ENCODE measurements around the gene LMF2.
"Not testable (repeated sequence)": the region's sequence is repeated elsewhere in the genome, so short reads cannot be mapped to it uniquely, and the experiment has no call there.

Gene LMF2

DNA sequence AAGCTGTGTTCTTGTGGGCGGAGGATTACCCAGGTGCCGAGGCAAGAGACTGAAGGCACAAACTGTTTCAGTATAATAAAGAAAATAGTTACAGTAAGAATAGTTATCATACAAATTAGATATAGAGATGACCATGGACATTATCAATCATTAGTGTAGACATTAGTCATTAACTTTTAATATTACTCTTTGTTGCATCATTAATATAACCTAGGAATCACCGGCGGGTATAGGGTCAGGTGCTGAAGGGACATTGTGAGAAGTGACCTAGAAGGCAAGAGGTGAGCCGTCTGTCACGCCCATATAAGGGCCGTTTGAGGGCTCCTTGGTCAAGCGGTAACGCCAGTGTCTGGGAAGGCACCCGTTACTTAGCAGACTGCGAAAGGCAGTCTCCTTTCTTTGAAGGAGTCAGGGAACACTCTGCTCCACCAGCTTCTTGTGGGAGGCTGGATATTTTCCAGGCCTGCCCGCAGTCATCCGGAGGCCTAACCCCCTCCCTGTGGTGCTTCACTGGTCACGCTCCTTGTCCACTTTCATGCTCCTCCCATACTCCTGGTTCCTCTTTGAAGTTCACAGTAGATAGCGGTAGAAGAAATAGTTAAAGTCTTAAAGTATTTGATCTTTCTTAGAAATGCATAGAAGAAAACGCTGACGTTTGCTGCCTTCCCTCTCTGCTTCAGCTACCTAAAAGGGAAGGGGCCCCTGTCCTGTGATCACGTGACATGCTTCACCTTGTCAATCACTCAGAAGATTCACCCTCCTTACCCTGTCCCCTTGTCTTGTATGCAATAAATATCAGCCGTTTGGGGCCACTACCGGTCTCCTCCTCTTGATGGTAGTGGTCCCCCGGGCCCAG is 26.6 kb upstream of the LMF2 start:
- not testable (repeated sequence) for DNase-seq (ENCODE audit: low read depth)

DNA sequence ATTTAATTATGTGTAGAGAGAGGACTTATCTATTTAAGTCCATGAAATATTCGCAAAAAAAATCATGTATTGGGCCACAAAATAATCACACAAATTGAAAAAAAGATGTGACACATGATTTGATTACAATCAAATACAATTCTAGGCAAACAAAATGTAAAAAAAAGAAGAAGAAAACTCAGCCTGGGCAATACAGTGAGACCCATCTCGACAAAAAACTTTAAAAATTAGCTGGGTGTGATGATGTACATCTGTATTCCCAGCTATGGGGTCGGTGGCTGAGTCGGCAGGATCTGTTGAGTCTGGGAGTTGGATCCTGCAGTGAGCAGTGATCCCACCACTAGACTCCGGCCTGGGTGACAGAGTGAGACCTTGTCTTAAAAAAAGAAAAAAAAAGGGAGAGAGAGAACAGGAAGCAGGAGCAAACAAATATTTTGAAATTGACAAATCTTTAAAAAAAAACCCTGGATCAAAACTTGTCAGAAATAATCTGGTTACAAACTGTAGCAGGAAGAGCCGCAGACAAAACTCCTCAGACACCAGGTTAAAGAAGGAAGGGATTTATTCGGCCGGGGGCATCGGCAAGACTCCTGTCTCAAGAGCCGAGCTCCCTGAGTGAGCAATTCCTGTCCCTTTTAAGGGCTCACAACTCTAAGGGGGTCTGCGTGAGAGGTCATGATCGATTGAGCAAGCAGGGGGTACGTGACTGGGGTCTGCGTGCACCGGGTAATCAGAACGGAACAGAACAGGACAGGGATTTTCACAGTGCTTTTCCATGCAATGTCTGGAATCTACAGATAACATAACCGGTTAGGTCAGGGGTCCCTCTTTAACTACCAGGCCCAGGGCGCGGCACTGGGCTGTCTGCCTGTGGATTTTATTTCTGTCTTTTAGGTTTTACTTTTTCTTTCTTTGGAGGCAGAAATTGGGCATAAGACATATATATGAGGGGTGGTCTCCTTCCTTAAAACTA is 25.6 kb upstream of the LMF2 start:
- no peak for DNase-seq (ENCODE audit: low read depth)

DNA sequence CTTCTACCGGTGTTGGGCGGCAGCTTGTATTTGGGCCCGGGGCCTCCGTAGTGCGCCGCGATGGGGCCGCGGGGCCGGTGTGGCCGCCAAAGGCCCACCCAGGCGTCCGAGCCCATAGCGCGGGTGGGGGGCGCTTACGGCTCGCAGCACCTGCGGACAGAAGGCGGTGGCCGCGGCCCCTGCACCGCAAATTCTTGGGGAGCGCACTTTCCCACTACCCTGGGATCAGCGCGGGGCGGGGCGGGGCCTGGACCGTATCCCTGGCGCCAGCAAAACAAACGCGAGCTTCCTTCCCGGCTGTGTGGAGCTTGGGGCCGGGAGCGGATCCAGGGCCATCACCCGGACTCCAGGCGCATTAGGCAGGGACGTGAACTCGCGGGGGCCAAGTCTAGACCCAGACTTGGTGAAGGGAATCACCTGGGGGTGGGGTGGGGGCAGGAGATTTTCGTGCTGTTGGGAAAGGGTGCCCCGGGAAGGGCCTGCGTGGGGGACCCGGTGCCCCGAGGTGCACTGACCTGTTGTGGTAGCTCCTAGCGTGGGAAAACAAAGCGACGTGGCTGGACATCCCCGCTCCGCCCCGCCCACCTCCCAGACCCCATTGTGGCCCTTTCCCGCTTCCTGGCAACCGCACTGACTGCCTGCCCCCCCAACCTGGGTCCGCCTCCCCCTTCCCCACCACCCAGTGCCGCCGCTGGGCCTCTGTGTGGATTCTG is 24.6 kb upstream of the LMF2 start:
- DNase-seq (ENCODE audit: low read depth), result no peak

DNA sequence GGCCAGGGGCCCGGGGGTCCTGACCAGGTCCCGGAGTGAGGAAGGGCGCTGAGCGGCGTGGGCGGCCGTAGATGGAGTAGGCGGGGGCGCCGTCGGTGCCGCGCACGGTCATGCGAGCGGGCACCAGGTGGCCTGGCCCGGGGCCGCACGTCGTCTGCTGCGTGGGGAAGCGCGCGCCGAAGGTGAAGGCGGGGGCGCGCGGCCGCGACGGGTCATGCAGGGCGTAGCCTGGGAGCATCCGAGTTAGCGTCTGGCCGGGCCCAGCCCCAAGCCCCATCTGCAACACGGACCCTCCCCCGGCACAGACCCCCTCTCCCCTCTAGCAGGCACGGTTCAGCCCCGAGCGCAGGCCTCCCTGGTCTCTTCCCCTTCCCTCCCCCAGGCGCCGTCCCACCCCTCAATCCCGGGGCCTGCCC is 24.1 kb upstream of the LMF2 start:
- DNase-seq (ENCODE audit: low read depth), result peak; percentile 43

DNA sequence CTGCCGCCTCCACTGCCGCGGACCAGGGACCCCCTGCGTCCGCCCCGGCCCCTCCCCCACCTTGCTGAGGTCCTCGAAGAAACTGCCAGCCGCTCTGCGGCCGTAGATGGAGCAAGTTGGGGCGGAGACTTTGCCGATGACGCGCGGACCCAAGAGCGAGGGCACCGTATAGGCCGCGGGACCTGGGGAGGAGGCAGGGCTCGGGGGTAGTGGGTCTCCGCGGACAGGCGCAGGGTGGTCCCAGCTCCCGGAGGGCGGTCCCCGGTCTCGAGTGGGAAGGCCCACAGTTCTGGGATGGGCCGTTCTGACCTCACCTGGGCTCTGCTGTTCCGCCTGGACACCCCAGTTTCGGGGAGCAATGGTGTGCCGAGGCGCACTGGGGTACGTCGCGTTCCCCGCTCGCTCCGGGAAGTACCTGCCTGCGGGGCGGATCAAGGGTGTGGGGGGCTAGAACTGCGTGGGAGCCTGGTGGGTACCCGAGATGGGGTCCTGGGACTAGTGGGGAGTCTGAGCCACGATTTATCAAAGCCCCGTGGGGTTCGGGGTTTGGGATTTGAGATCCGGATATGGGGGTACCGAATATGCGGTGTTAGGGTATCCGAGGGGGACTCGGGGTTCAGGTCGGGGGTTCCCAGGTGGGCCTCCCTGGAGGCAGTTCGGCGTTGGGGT is 23.5 kb upstream of the LMF2 start:
- DNase-seq (ENCODE audit: low read depth), result peak; percentile 56

DNA sequence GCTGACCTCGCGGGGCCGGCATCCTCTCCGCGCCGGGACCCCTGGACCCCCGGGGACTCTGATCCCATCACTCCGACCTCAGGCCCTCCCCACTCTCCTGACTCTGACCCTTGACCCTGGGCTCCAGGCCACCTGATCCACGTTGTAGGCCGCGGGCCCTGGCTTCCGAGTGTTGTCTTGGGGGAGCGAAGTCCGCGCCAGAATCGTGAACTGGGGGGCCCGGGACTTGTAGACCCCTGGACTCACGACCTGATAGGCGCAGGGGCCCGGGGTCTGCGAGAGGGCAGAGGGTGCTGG is 23.0 kb upstream of the LMF2 start:
- DNase-seq (ENCODE audit: low read depth), result no peak

DNA sequence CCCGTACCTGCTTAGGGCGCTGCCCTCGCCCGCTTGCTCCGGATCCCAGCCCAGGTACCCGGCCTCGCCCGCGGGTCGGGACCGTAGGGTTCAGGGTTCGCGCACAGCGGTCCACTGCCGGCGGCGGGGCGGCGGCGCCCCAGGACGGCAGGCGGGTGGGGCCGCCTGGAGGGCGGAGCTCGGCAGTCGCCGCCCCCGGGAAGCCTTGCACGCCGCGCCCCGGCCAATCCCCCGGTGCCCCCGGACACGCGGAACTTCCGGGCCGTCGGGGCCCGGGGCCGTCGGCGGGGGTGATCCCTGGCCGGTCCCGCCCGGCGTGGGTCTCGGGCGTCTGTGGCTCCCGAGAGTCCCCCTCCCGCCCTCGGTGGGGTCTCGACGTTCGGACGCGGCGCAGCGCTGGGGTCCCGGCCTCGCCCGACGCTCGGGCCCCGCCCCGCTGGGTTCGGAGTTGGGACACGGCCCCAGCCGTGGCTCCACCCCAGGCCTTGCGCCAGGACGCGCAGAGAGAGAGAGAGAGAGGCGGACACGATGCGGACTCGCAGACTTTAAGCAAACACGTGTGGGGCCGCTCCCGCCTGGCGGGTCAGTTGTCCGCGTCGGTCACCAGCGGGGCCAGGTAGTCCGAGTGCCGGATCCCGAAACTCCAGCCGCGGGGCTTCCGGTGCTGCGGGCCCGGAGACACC is 22.5 kb upstream of the LMF2 start, which contains the start of gene TYMP:
TYMP (minus strand) TSS at position 116 of the 683 bp plus-strand sequence. CDS start 303 bp downstream, outside the sequence.
- peak; percentile 49 for DNase-seq (ENCODE audit: low read depth)

DNA sequence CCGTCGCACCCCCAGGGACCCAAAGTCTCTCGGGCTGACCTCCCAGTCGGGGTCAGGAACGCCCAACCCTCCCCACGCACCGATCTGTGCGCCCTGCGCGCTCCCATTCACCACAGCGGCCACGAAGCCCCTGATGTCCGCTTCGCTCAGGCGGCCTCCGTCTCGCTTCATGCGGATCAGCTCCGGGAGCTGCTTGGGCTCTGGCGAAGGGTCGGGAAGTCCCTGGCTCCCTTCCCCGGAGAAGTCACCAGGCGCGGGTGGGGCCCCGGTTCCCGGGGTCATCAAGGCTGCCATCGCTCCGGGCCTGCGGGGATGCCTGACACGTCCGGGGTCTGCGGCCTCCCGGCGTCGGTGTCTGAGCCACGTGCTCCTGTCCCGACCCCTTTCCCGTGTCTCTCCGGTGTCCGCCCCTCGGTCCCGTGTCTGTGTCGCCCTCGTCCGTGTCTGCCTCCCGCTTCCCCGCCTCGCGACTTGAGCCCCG is 22.0 kb upstream of the LMF2 start:
- no peak for DNase-seq (ENCODE audit: low read depth)

DNA sequence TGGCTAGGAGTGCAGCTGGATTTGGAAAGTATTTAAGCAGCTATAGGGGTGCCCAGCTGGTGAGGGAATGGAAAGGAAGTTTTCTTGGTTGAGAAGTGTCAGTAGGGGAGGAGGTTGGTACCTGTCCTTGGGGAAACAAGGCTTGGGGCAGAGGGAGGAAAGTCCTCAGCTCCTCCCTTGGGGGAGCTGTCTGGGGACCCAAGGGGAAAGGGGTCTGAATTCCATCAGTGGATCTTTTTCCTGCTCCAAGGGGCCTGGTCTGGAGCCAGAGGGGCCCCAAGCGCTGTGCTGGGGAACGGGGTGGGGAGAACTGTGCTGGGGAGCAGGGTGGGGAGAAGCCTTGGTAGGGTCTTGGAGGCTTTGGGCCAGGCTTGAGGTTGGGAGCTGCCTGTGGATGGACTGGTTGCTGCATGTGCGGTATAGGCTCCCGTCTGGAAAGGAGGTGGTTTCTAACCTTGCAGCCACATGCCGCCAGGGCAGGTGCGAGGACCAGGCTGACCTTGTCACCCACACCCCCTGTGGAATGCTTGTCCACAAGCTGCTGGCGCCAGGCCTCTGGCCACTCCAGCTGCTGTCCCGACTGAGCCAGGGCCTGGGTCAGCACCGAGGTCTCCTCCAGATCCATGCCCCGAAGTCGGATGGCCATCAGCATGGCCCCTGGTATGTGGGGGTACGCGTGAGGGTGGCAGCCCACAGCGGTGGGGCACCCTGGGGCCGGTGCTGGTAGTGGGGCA is 21.3 kb upstream of the LMF2 start:
- DNase-seq (ENCODE audit: low read depth), result no peak

DNA sequence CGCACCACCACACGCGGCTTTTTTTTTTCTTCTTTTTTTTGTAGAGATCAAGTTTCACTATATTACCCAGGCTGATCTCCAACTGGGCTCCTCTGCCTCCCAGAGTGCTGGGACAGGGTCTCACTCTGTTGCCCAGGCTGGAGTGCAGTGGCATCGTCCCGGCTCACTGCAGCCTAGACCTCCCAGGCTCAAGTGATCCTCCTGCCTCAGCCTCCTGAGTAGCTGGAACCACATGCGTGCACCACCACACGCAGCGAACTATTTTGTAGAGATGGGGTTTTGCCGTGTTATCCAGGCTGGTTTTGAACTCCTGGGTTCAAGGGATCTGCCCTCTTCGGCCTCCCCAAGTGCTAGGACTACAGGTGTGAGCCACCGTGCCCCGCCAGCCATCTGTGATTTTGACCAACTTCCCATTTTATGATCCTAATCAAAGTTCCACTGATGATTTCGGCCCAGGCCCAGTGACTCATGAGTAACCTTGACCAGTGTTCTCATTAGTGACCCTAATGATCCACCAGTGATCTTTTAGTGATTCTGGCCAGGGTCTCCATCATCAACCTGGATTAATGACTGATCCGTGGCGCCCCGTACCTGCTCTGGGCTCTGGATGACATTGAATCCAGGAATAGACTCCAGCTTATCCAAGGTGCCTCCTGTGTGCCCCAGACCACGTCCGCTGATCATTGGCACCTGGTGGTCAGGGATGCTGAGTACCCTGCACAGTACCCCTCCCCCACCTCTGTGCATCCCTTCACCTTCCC is 20.6 kb upstream of the LMF2 start:
- DNase-seq (ENCODE audit: low read depth), result no peak

DNA sequence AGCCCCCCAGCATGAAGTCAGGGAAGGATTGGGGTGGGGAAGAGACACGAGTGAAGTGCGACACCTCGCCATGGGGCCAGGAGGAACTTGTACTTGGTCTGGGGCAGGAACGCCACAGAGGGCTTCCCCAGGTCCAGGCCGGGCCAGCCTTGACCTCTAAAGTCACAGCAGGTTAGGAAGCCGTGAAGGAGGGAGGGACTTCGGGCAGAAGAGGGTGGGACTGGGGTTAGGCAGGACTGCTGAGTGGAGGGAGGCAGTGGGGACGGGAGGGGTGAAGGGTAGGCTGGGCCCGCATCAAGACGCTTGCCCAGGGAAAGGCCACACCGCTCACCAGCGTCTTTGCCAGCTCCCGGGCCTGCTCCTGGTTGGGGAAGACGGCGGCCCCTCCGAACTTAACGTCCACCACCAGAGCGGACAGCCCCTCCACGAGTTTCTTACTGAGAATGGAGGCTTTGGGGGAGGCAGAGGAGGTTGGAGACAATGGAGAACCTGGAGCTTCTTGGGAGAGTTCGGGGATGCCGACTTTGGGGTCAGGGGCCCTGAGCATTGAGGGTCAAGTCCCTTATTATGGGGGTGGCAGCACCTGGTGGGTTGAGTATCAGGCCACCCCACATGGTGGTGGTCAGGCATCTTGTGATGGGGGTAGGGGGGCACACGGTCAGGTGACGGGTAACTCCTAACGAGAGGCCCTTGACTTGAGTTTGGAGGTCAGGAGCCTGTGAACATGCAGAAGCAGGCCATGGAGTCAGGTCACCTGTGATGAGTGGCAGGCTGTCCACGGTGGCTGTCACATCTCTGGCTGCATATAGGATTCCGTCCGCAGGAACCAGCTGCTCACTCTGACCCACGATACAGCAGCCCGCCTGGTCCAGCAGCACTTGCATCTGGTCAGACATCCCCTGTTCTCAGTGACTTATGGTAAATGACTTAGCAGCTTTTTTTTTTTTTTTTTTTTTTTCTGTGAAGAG is 19.6 kb upstream of the LMF2 start:
- no peak for DNase-seq (ENCODE audit: low read depth)

DNA sequence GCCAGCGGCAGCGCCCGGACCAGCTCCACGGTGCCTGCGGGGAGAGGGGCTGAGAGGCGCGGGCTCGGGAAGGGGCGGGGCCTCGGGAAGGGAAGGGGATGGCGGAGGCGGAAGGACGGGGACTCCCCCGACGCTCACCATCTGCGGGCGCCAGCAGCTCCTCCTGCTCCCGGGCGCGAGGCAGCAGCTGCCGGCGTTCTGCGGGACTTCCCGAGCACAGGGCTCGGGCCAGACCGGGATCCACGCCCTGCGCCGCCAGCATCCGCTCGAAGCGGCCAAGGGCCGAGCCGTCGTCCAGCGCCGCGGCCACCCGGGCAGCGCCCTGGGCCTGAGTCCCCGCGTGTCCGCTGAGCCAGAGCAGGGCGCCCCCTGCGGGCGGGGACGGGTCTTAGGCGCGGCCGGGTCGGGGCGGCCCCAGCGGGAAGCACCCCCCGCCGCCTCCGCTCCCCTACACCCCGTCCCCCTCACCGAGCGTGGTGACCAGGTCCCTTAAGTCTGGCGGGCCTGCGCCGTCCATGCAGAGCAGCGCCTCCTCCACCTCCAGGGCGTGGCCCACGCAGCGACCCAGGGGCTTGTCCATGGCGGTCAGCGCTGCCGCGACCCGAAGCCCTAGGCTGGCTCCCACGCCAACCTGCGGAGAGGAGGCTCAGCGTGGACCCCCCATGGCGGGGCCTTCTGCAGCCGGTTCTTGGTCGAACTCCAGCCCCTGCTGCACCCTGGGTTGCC is 18.8 kb upstream of the LMF2 start:
- DNase-seq (ENCODE audit: low read depth), result peak; percentile 63

DNA sequence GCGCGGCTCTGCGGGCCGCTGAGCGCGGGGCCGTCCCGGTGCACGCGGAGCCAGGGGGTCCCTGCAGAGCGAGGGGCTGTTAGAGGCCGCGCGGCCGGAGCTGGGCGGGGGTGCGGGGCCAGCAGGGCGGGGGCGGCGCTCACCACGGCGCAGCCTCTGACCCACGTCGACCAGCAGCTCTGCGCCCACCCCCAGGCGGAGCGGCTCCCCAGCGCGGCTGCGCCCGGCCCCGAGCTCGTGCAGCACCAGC is 18.3 kb upstream of the LMF2 start:
- DNase-seq (ENCODE audit: low read depth), result no peak

DNA sequence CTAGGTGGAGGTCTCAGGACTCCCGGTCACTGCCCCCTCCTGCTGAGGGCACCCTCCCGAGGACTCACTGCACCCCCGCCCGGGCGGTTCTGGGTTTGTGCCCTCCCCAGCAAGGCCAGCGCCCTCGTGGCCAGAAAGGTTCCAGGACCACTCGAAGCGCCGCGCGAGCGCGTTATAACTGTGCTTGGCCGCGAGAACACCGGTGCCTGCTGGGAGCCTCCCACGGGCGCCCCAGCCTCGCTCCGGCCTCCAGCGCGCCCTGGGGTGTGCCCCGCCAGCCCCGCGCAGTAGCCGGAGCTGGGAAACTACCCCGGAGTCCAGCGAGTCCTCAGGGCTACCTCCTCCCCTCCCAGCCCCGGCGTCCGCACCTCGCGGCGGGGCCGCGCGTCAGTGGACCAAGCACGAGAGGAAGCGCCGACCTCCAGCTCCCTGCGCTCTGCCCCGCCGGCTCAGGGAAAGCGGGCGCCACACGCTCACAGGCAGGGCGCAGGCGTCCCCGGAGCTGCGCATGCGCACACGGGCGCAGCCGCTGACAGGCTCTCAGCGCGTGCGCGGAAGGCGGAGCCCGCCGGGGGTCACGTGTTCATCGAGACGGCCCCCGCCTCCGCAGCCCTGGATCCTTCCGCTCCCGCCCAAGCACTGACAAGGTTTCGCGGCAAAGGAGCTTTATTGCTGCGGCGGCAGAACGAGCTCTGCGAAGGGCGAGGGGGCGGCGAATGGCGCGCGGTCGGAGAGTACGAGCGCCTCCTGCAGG is 17.8 kb upstream of the LMF2 start, which contains the start of gene SCO2:
SCO2 (minus strand) TSS at position 495 of the 754 bp plus-strand sequence. CDS start 1,187 bp downstream, outside the sequence.
- DNase-seq (ENCODE audit: low read depth), result peak; percentile 98

DNA sequence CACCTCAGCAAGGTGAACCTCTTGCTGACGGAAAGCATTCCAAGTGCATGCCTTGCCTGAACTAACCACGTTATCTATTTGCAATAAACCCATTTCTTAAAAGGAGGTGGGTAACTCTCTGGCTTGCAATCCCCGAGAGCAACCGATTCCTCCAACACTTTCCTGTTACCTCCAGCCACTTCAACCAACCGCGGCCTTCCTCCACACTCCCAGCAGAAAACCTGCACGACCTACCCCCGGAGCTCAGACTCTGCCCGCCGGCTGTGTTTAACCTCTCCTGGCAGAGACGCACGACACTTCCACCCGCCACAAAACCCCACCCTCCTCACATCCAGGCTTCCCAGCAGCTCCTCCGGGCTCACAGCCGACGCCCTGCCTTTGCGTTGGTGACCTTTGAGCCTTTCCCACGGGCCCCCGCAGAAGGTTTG is 17.2 kb upstream of the LMF2 start:
- DNase-seq (ENCODE audit: low read depth), result no peak

DNA sequence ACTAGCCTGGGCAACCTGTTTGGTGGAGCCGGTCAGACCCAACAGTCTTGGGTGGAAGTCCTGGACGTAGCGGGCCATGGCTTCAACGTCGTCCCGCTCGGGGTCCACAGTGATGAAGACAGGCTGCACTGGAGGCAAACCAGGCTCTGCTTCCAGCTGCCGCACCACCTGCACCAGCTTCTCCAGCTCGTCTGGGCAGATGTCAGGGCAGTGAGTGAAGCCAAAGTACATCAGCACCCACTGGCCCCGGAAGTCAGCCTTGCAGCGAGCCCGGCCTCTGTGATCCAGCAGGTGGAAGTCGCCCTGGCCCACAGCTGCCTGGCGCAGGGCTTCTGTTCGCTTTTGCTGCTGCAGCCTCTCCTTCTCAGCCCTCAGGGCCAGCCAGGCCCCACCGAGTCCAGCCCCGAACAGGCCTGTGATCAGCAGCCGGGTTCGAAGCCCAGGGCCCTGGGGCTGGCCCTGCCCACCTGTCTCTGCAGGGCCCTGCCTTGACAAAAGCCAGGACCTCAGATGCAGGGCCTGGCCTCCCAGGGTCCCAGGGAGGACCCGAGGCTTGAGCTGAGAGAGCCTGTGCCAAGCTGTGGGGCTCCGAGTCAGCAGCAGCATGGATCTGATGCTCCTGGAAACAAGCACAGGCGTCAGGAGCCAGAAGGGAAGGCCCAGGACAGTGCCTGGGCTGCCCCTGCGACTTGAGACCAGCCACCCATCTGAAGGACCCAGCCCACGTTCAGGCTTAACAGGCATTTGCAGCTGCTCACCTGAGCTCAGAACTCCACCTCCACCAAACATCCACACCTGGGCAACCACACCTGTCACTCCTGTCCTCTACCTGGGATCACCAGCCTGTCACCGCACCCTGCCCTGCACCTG is 16.5 kb upstream of the LMF2 start:
- DNase-seq (ENCODE audit: low read depth), result no peak
